Medulla oblongata (tissue), 1 donor: ENCODE measurements around the gene SLC44A2.
A peak's percentile ranks its signal among the peaks of the same experiment; 100 is the strongest.

ENCODE experiments used
- DNase-seq: peaks from one replicate; pipeline ENCODE4 v3.0.0-alpha.2; 2015; ENCODE audit errors: extremely low spot score

SLC44A2 gene

DNA sequence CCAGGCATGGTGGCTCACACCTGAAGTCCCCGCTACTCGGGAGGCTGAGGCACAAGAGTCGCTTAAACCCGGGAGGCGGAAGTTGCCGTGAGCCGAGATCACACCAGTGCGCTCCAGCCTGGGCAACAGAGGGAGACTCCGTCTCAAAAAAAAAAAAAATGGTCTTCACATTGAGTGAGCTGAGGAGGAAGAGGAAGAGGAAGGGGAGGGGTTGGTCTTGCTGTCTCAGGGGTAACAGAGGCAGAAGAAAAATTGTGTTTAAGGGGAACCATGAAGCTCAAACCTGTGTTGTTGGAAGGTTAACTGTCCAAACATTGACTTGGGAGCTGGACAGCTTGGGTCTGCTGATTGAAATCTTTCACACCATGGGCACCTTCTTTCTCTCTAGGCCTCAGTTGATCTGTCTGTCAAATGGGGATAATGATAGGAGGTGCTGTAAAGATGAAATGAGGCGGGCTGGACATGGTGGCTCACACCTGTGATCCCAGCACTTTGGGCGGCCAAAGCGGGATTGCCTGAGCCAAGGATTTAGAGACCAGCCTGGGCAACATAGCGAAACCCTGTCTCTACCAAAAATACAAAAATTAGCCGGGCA lies 9.8 kb upstream of the SLC44A2 start:
- DNase-seq: no peak

DNA sequence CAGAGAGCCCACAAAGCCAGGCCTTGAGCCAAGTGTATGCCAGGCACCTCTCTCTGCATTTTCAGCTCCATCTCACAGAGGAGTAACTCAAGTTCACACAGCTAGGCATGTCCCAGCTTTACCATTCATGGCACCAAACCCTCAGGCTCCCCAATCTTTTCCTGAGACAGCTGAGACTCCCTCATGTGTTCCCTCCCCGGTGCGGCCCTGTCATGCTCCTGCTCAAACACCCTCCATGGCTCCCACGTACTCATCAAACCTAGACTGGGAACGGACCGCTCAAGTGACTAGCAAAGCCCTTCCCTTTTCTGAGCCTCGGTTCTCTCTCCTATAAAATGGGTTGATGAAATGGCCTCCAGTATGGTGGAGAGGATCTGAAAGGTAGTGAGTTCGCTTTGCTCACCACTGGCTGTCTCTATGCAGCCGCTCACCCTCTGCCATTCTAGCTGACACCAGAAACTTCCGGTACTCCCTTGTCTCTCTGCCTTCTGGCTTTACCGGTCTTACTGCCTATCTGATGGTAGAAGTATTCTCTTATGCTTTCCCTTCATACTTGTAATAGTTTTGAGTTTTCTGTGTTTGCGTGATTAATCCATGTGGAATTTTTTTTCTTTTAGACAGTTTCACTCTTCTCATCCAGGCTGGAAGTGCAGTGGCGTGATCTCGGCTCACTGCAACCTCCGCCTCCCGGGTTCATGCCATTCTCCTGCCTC lies 7.8 kb upstream of the SLC44A2 start:
- DNase-seq: no peak

- DNase-seq: no peak
These were observed 6.5 kb upstream of the SLC44A2 start for GRCh38 chr19:10618846-10619245.

DNA sequence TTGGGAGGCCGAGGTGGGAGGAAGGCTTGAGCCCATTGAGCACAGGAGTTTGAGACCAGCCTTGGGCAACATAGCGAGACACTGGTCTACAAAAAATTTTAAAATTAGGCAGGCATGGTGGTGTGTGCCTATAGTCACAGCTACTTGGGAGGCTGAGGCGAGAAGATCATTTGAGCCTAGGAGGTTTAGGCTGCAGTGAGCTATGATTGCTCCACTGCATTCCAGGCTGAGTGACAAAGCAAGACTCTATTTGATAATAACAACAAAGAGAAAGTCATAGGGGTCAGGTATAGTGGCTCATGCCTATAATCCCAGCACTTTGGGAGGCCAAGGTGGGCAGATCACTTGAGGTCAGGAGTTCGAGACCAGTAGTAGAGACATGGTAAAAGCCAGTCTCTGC lies 4.6 kb upstream of the SLC44A2 start:
- no peak for DNase-seq

DNA sequence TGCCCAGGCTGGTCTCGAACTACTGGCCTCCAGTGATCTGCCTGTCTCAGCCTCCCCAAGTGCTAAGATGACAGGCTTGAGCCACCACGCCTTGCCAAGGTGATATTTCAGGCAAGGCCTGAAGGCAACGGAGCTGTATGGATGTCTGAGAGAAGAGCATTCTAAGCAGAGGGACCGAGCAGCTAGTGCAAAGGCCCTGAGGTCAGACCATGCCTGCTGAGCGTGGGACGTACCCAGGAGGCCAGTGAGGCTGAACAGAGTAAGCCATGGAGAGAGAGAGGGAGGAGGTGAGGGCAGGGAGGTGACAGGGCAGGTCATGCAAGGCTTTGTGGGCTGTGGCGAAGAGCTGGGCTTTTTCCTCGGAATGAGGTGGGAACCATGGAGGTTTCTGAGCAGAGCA lies 3.4 kb upstream of the SLC44A2 start:
- DNase-seq: no peak

GRCh38 chr19:10624585-10624984 lies 768 bp upstream of the SLC44A2 start:
- no peak for DNase-seq

DNA sequence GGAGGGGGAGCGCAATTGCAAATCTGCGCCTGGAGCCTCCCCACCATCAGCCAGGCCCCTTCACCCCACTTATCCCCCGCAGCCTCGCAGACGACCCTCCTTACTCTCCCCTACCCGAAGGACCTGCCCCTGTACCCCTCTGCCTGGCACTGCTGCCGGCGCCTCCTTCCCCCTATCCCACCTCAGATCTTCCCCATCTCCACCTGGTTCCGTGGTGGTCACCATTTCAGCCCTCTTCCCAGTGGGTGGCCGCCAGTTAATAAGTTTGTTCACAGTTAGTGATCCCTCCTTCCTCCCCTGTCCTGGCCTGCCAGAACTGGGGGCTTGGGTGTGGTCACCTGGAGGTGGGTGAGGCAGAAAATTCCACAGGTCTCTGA lies 397 bp downstream of the SLC44A2 start:
- DNase-seq: no peak

GRCh38 chr19:10631874-10632273 lies 6.5 kb downstream of the SLC44A2 start:
- no peak for DNase-seq

DNA sequence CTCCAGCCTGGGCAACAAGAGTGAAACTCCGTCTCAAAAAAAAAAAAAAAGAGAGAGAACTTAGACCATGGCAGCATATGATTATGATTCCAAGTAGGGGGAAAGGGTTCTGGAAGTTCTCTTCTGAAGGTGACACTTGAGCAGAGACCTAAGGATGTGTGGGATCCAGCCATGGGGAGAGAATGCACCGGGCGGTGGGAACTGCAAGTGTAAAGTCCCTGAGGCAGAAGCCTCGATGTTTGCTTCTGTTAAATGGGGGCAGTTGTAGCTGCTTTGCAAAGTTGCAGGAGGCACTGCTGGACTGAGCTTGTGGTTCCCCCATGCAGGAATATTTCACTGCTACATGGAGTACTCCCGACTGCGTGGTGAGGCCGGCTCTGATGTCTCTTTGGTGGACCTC lies 9.1 kb downstream of the SLC44A2 start:
- DNase-seq: no peak

DNA sequence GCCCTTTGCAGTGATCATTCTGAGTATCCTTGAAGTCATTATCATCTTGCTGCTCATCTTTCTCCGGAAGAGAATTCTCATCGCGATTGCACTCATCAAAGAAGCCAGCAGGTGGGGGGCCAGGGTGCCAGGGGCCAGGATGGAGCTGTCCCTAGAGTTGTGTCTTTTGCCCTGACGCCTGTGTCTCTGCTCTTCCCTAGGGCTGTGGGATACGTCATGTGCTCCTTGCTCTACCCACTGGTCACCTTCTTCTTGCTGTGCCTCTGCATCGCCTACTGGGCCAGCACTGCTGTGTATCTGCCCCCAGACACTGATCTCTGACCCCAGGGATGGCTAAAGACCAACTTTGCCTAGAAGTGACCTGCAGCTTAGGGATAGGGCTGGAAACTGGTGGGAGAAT lies 9.6 kb downstream of the SLC44A2 start:
- no peak for DNase-seq

DNA sequence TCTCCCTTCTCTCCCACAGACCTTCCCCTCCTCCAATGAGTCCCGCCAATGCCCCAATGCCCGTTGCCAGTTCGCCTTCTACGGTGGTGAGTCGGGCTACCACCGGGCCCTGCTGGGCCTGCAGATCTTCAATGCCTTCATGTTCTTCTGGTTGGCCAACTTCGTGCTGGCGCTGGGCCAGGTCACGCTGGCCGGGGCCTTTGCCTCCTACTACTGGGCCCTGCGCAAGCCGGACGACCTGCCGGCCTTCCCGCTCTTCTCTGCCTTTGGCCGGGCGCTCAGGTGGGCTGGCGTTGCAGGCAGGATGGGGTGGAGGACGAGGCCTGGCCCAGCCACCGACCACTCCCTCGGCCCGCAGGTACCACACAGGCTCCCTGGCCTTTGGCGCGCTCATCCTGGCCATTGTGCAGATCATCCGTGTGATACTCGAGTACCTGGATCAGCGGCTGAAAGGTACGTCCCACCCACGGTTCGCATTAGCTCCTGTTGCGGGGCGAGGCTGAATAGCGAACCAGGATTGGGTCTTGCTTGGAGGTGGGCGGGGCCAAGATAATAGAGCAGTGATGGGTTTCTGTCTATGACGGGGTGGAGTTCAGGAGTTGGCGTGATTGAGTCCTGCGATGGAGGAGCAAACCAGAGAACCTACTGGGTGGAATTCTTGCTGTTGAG lies 11.1 kb downstream of the SLC44A2 start:
- DNase-seq: no peak

- no peak for DNase-seq
These were observed 12.5 kb downstream of the SLC44A2 start for GRCh38 chr19:10637894-10638293.

- no peak for DNase-seq
These were observed 14.5 kb downstream of the SLC44A2 start for GRCh38 chr19:10639836-10640235.

- no peak for DNase-seq
These were observed 15.0 kb downstream of the SLC44A2 start for GRCh38 chr19:10640361-10640760.

- no peak for DNase-seq
These were observed 15.9 kb downstream of the SLC44A2 start for GRCh38 chr19:10641248-10641647.

GRCh38 chr19:10642473-10643171 lies 17.3 kb downstream of the SLC44A2 start:
- peak; percentile 33 for DNase-seq

GRCh38 chr19:10643172-10643967 lies 18.0 kb downstream of the SLC44A2 start:
- no peak for DNase-seq

DNA sequence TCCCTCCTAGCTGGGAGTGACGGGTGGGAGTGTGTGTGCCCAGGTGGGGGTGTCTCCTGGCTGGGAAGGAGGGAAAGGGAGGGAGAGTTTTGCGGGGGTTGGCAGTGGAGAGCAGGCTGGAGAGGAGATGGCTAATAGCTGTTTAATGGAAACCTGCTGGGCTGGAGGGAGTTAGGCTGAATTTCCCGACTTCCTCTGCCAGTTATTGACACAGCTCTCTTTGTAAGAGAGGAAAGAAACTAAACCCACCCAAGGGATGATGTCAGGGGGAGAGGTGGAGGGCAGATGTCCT lies 18.6 kb downstream of the SLC44A2 start:
- DNase-seq: no peak

GRCh38 chr19:10644260-10645007 lies 19.1 kb downstream of the SLC44A2 start:
- DNase-seq: peak; percentile 90

- no peak for DNase-seq
These were observed 21.3 kb downstream of the SLC44A2 start for GRCh38 chr19:10646456-10647159.

GRCh38 chr19:10648360-10648759 lies 23.0 kb downstream of the SLC44A2 start:
- no peak for DNase-seq
